Measurements from ENCODE around the gene ZMIZ1.

ZMIZ1 gene

GRCh38 chr10:79350407-79351154 is 281.8 kb downstream of the ZMIZ1 start:
- Histone ChIP-seq H3K4me1 (ENCODE audit: control insufficient read depth in 1 of 2, insufficient read depth in 2 of 2, low read length in 2 of 2) (peaks cover 21 to 23% of the 10 kb centered on the region in 2 donors), H3K4me3 (ENCODE audit: low read depth in 1 of 2, low read length in 2 of 2) (no peak overlapping the region), H3K9ac (ENCODE audit: low read depth in 1 of 2, low read length in 2 of 2) (peak overlapping the region in 1 of 2 donors; percentile 7), H3K9me3 (ENCODE audit: control insufficient read depth in 1 of 2, low read length in 2 of 2) (no peaks in the 10 kb centered on the region), H3K36me3 (ENCODE audit: control insufficient read depth in 1 of 2, insufficient read depth in 2 of 2, low read length in 2 of 2) (peaks cover 49 to 63% of the 10 kb centered on the region in 2 donors), H3K27ac (ENCODE audit: low read depth, low read length) (no peak overlapping the region), H3K27me3 (ENCODE audit: control insufficient read depth in 1 of 2, insufficient read depth in 2 of 2, low read length in 2 of 2) (no peaks in the 10 kb centered on the region)

DNA sequence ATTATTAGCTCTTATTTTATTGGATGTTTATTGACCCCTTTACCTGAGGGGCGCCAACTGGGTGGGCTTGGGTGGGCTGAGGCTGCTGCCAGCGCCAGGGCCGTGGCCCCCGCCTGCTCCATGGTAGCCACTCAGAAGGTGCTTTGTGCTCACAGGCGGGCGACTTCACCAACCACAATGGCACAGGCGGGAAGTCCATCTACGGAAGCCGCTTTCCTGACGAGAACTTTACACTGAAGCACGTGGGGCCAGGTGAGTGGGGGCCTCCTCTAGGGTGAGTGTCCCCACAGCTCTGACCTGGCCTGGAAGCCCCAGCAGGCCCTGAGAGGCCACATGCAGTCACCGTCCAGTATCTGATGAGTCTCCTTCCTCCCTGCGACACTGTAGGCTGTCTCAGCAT is 282.6 kb downstream of the ZMIZ1 start:
- no peak overlapping the region for H3K4me3 ChIP-seq (ENCODE audit: low read depth in 1 of 2, low read length in 2 of 2)
- H3K27me3 ChIP-seq (ENCODE audit: control insufficient read depth in 1 of 2, insufficient read depth in 2 of 2, low read length in 2 of 2) = no peaks in the 10 kb centered on the region
- H3K9ac ChIP-seq (ENCODE audit: low read depth in 1 of 2, low read length in 2 of 2) = no peak overlapping the region
- H3K27ac ChIP-seq (ENCODE audit: low read depth, low read length) = no peak overlapping the region
- no peaks in the 10 kb centered on the region for H3K9me3 ChIP-seq (ENCODE audit: control insufficient read depth in 1 of 2, low read length in 2 of 2)
- H3K4me1 ChIP-seq (ENCODE audit: control insufficient read depth in 1 of 2, insufficient read depth in 2 of 2, low read length in 2 of 2) = peaks cover 21 to 27% of the 10 kb centered on the region in 2 donors
- H3K36me3 ChIP-seq (ENCODE audit: control insufficient read depth in 1 of 2, insufficient read depth in 2 of 2, low read length in 2 of 2) = peaks cover 49 to 65% of the 10 kb centered on the region in 2 donors

- peaks cover 49 to 68% of the 10 kb centered on the region in 2 donors for H3K36me3 ChIP-seq (ENCODE audit: control insufficient read depth in 1 of 2, insufficient read depth in 2 of 2, low read length in 2 of 2)
Observed at GRCh38 chr10:79352035-79352877, 283.5 kb downstream of the ZMIZ1 start.

DNA sequence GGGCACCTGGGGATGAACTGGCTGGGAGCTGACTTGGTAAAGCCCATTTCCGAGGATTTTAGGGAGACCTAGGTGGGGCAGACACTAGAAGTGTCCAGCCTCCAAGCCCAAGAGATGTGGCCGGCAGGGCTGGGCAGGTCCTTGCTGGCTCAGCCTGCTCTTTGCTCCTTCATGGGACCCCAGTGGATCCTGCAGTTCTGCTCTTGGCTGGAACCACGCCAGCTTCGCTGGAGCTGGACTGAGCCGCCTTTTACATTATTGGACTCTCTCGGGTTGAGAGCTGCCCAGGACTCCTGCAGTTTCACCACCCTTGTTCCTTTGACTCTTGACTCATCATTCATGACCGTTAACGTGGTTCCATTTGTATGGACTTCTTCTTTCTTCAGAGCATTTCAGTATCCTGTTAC is 284.2 kb downstream of the ZMIZ1 start:
- no peak overlapping the region for H3K27ac ChIP-seq (ENCODE audit: low read depth, low read length)
- no peaks in the 10 kb centered on the region for H3K9me3 ChIP-seq (ENCODE audit: control insufficient read depth in 1 of 2, low read length in 2 of 2)
- H3K4me1 ChIP-seq (ENCODE audit: control insufficient read depth in 1 of 2, insufficient read depth in 2 of 2, low read length in 2 of 2) = peaks cover 18 to 21% of the 10 kb centered on the region in 2 donors

More at GRCh38 chr10:79352035-79352877, 283.5 kb downstream of the ZMIZ1 start:
- Histone ChIP-seq H3K27ac (ENCODE audit: low read depth, low read length) (no peak overlapping the region), H3K4me1 (ENCODE audit: control insufficient read depth in 1 of 2, insufficient read depth in 2 of 2, low read length in 2 of 2) (peaks cover 18 to 21% of the 10 kb centered on the region in 2 donors), H3K27me3 (ENCODE audit: control insufficient read depth in 1 of 2, insufficient read depth in 2 of 2, low read length in 2 of 2) (no peaks in the 10 kb centered on the region), H3K9me3 (ENCODE audit: control insufficient read depth in 1 of 2, low read length in 2 of 2) (no peaks in the 10 kb centered on the region), H3K9ac (ENCODE audit: low read depth in 1 of 2, low read length in 2 of 2) (no peak overlapping the region), H3K4me3 (ENCODE audit: low read depth in 1 of 2, low read length in 2 of 2) (no peak overlapping the region)

DNA sequence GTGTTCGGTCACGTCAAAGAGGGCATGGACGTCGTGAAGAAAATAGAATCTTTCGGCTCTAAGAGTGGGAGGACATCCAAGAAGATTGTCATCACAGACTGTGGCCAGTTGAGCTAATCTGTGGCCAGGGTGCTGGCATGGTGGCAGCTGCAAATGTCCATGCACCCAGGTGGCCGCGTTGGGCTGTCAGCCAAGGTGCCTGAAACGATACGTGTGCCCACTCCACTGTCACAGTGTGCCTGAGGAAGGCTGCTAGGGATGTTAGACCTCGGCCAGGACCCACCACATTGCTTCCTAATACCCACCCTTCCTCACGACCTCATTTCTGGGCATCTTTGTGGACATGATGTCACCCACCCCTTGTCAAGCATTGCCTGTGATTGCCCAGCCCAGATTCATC is 285.0 kb downstream of the ZMIZ1 start:
- Histone ChIP-seq H3K9ac (ENCODE audit: low read depth in 1 of 2, low read length in 2 of 2) (no peak overlapping the region), H3K36me3 (ENCODE audit: control insufficient read depth in 1 of 2, insufficient read depth in 2 of 2, low read length in 2 of 2) (peaks cover 49 to 68% of the 10 kb centered on the region in 2 donors), H3K27ac (ENCODE audit: low read depth, low read length) (no peak overlapping the region), H3K4me1 (ENCODE audit: control insufficient read depth in 1 of 2, insufficient read depth in 2 of 2, low read length in 2 of 2) (peaks cover 10 to 20% of the 10 kb centered on the region in 2 donors), H3K27me3 (ENCODE audit: control insufficient read depth in 1 of 2, insufficient read depth in 2 of 2, low read length in 2 of 2) (no peaks in the 10 kb centered on the region), H3K4me3 (ENCODE audit: low read depth in 1 of 2, low read length in 2 of 2) (no peak overlapping the region), H3K9me3 (ENCODE audit: control insufficient read depth in 1 of 2, low read length in 2 of 2) (no peaks in the 10 kb centered on the region)

More for the DNA sequence above, 284.2 kb downstream of the ZMIZ1 start:
- Histone ChIP-seq H3K4me3 (ENCODE audit: low read depth in 1 of 2, low read length in 2 of 2) (no peak overlapping the region), H3K36me3 (ENCODE audit: control insufficient read depth in 1 of 2, insufficient read depth in 2 of 2, low read length in 2 of 2) (peaks cover 49 to 68% of the 10 kb centered on the region in 2 donors), H3K27me3 (ENCODE audit: control insufficient read depth in 1 of 2, insufficient read depth in 2 of 2, low read length in 2 of 2) (no peaks in the 10 kb centered on the region), H3K9ac (ENCODE audit: low read depth in 1 of 2, low read length in 2 of 2) (no peak overlapping the region)

DNA sequence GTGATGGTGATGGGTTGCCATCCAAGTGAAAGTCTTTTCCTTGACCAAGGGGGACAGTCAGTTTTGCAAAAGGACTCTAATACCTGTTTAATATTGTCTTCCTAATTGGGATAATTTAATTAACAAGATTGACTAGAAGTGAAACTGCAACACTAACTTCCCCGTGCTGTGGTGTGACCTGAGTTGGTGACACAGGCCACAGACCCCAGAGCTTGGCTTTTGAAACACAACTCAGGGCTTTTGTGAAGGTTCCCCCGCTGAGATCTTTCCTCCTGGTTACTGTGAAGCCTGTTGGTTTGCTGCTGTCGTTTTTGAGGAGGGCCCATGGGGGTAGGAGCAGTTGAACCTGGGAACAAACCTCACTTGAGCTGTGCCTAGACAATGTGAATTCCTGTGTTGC is 285.4 kb downstream of the ZMIZ1 start:
- H3K9me3 ChIP-seq (ENCODE audit: control insufficient read depth in 1 of 2, low read length in 2 of 2) = no peaks in the 10 kb centered on the region
- H3K27me3 ChIP-seq (ENCODE audit: control insufficient read depth in 1 of 2, insufficient read depth in 2 of 2, low read length in 2 of 2) = no peaks in the 10 kb centered on the region
- H3K4me1 ChIP-seq (ENCODE audit: control insufficient read depth in 1 of 2, insufficient read depth in 2 of 2, low read length in 2 of 2) = peaks cover 6 to 16% of the 10 kb centered on the region in 2 donors
- no peak overlapping the region for H3K4me3 ChIP-seq (ENCODE audit: low read depth in 1 of 2, low read length in 2 of 2)
- peaks cover 46 to 67% of the 10 kb centered on the region in 2 donors for H3K36me3 ChIP-seq (ENCODE audit: control insufficient read depth in 1 of 2, insufficient read depth in 2 of 2, low read length in 2 of 2)
- no peak overlapping the region for H3K27ac ChIP-seq (ENCODE audit: low read depth, low read length)
- no peak overlapping the region for H3K9ac ChIP-seq (ENCODE audit: low read depth in 1 of 2, low read length in 2 of 2)

DNA sequence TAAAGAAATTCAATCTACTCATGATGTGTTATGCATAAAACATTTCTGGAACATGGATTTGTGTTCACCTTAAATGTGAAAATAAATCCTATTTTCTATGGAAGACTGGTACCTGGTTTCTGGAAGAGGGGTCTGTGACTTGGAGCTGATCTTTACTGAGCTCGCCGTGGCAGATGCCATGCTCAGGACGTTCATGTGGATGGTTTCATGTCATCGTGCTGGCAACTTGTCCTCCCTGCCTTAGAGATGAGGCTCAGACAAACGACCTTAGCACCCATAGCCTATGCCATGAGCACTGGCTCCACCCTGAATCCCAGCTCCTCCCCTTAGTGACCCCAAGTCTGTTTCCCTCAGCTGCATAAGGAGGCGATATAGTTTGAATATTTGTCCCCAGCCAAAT is 285.8 kb downstream of the ZMIZ1 start:
- Histone ChIP-seq H3K9me3 (ENCODE audit: control insufficient read depth in 1 of 2, low read length in 2 of 2) (no peaks in the 10 kb centered on the region), H3K27me3 (ENCODE audit: control insufficient read depth in 1 of 2, insufficient read depth in 2 of 2, low read length in 2 of 2) (no peaks in the 10 kb centered on the region), H3K27ac (ENCODE audit: low read depth, low read length) (no peak overlapping the region), H3K36me3 (ENCODE audit: control insufficient read depth in 1 of 2, insufficient read depth in 2 of 2, low read length in 2 of 2) (peaks cover 41 to 63% of the 10 kb centered on the region in 2 donors), H3K4me1 (ENCODE audit: control insufficient read depth in 1 of 2, insufficient read depth in 2 of 2, low read length in 2 of 2) (peaks cover 1 to 12% of the 10 kb centered on the region in 2 donors), H3K4me3 (ENCODE audit: low read depth in 1 of 2, low read length in 2 of 2) (no peak overlapping the region), H3K9ac (ENCODE audit: low read depth in 1 of 2, low read length in 2 of 2) (no peak overlapping the region)

DNA sequence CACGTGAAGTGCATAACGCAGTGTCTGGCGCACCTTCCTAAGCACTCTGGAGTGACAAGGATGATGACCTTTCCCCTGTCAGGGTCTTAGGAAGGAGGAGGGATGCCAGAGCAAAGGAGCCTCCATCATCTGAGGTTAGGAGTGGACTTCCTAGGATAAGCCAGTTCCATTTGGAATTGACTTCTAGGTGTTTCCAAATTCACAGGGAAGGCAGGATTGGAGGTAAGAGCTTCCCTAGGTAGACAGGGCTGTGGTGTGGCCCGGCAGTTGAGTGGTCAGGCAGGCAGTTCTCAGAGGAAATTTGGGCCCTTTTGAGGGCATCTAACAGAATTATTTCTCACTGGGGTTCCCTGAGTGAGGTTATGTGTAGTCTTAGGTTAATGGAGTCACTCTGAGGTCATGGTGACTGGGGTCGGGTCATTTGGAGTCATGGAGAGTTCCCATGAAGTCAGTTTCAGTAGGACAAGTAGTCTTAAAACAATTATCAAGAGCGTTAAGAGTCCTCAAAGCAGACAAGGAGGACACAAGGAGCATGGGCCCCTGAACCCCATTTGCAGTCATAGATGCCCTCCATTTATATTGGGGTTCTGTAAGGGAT is 286.8 kb downstream of the ZMIZ1 start:
- peaks cover 0 to 12% of the 10 kb centered on the region in 2 donors for H3K4me1 ChIP-seq (ENCODE audit: control insufficient read depth in 1 of 2, insufficient read depth in 2 of 2, low read length in 2 of 2)
- H3K9me3 ChIP-seq (ENCODE audit: control insufficient read depth in 1 of 2, low read length in 2 of 2) = no peaks in the 10 kb centered on the region
- H3K27me3 ChIP-seq (ENCODE audit: control insufficient read depth in 1 of 2, insufficient read depth in 2 of 2, low read length in 2 of 2) = no peaks in the 10 kb centered on the region
- H3K4me3 ChIP-seq (ENCODE audit: low read depth in 1 of 2, low read length in 2 of 2) = no peak overlapping the region
- H3K27ac ChIP-seq (ENCODE audit: low read depth, low read length) = no peak overlapping the region
- H3K36me3 ChIP-seq (ENCODE audit: control insufficient read depth in 1 of 2, insufficient read depth in 2 of 2, low read length in 2 of 2) = peaks cover 32 to 53% of the 10 kb centered on the region in 2 donors
- no peak overlapping the region for H3K9ac ChIP-seq (ENCODE audit: low read depth in 1 of 2, low read length in 2 of 2)

DNA sequence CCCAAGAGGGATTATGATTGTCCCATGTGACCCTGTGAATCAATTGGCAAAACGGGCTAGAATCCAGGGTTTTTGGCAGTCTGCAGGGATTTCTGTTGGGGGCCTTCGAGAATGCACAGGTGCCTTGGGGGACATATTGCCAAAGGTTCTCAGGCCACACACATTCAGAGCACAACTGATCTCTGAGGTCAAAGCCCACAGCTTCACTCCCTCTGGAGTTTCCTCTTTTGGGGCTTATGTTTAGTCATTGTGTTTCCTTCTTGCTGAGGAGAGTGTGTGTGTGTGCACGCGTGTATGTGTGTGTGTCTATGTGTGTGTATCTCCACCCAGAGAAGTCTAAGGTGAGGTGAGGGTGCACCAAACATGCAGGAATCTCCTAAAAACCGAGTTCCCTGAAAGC is 287.3 kb downstream of the ZMIZ1 start:
- Histone ChIP-seq H3K4me3 (ENCODE audit: low read depth in 1 of 2, low read length in 2 of 2) (no peak overlapping the region), H3K36me3 (ENCODE audit: control insufficient read depth in 1 of 2, insufficient read depth in 2 of 2, low read length in 2 of 2) (peaks cover 27 to 49% of the 10 kb centered on the region in 2 donors), H3K4me1 (ENCODE audit: control insufficient read depth in 1 of 2, insufficient read depth in 2 of 2, low read length in 2 of 2) (peaks cover 0 to 12% of the 10 kb centered on the region in 2 donors), H3K9me3 (ENCODE audit: control insufficient read depth in 1 of 2, low read length in 2 of 2) (no peaks in the 10 kb centered on the region), H3K27ac (ENCODE audit: low read depth, low read length) (no peak overlapping the region), H3K27me3 (ENCODE audit: control insufficient read depth in 1 of 2, insufficient read depth in 2 of 2, low read length in 2 of 2) (no peaks in the 10 kb centered on the region), H3K9ac (ENCODE audit: low read depth in 1 of 2, low read length in 2 of 2) (no peak overlapping the region)

DNA sequence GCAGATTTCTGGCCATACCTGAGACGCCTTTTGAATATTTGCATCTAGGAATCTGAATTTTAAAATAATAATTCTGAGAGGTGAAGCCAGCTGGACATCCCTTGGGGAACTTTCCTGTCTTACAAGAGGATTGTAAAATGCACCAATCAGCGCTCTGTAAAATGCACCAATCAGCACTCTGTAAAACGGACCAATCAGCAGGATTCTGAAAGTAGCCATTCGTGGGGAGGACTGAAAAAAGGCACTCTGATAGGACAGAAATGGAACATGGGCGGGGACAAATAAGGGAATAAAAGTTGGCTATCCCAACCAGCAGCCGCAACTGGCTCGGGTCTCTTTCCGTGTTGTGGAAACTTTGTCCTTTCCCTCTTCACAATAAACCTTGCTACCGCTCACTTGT is 288.4 kb downstream of the ZMIZ1 start:
- Histone ChIP-seq H3K9me3 (ENCODE audit: control insufficient read depth in 1 of 2, low read length in 2 of 2) (no peaks in the 10 kb centered on the region), H3K27ac (ENCODE audit: low read depth, low read length) (no peak overlapping the region), H3K9ac (ENCODE audit: low read depth in 1 of 2, low read length in 2 of 2) (no peak overlapping the region), H3K36me3 (ENCODE audit: control insufficient read depth in 1 of 2, insufficient read depth in 2 of 2, low read length in 2 of 2) (peaks cover 22 to 38% of the 10 kb centered on the region in 2 donors), H3K4me3 (ENCODE audit: low read depth in 1 of 2, low read length in 2 of 2) (no peak overlapping the region), H3K4me1 (ENCODE audit: control insufficient read depth in 1 of 2, insufficient read depth in 2 of 2, low read length in 2 of 2) (peaks cover 0 to 12% of the 10 kb centered on the region in 2 donors), H3K27me3 (ENCODE audit: control insufficient read depth in 1 of 2, insufficient read depth in 2 of 2, low read length in 2 of 2) (no peaks in the 10 kb centered on the region)
